K562 (cell line): ENCODE results near the gene TSPAN15. TPM values are rescaled to one million over a fixed set of nuclear protein-coding genes. Genes with fewer than 3 reads are reported as not detected.

Experiments used
- CC2D1A ChIP-seq: fragments of 450-650 bp; IDR thresholded peaks from 2 replicates; pipeline ENCODE4 v1.6.1; 2017; ENCODE audit warnings: mild to moderate bottlenecking
- CTBP1 ChIP-seq: fragments of 450-650 bp; IDR thresholded peaks from 2 replicates; pipeline ENCODE4 v1.6.1; 2016; ENCODE audit warnings: borderline replicate concordance
- DMBX1 ChIP-seq: fragments of 250-450 bp; sonication (Bioruptor Pico); IDR thresholded peaks from 2 replicates; pipeline ENCODE4 v1.8.0; 2022; ENCODE audit warnings: inconsistent platforms, mild to moderate bottlenecking, moderate library complexity, borderline replicate concordance
- DNMT1 ChIP-seq: fragments of 450-650 bp; IDR thresholded peaks from 2 replicates; pipeline ENCODE4 v1.6.1; 2016; ENCODE audit warnings: antibody characterized with exemption, mild to moderate bottlenecking
- JUND ChIP-seq, 2 experiments: IDR thresholded peaks; 2 replicates in 1 of 2; 3 replicates in 1 of 2; pipeline ENCODE4 v1.6.1; 2011; ENCODE audit warnings: borderline replicate concordance in 2 of 2, low read depth in 2 of 2, low read length in 2 of 2, improper control_type of control experiment in 1 of 2, missing biosample characterization in 1 of 2, missing genetic modification characterization in 1 of 2, missing genetic modification reagents in 1 of 2
- KDM1A ChIP-seq, 2 experiments: fragments of 450-650 bp; IDR thresholded peaks; 2 replicates each; pipeline ENCODE4 v1.6.1; 2016; ENCODE audit warnings: mild to moderate bottlenecking in 2 of 2
- KLF13 ChIP-seq: fragments of 450-650 bp; IDR thresholded peaks from 2 replicates; pipeline ENCODE4 v1.6.1; 2016; ENCODE audit warnings: missing genetic modification characterization, low read depth, mild to moderate bottlenecking, missing compliant biosample characterization, moderate library complexity, borderline replicate concordance
- MYC ChIP-seq, 2 experiments: fragments of 250-450 bp in 1 of 2; sonication (Bioruptor Pico) in 1 of 2; IDR thresholded peaks; 2 replicates each; pipeline versions ENCODE4 v1.5.1 to v1.6.1; 2012 to 2021; ENCODE audit warnings: low read depth in 2 of 2, borderline replicate concordance in 1 of 2, improper control_type of control experiment in 1 of 2, low read length in 1 of 2, mild to moderate bottlenecking in 1 of 2, moderate library complexity in 1 of 2
- PHF20 ChIP-seq: fragments of 450-650 bp; IDR thresholded peaks from 2 replicates; pipeline ENCODE4 v1.6.1; 2018; ENCODE audit not compliant: partially characterized antibody
- POLR3G ChIP-seq: IDR thresholded peaks from 2 replicates; pipeline ENCODE4 v1.6.1; 2011; ENCODE audit not compliant: insufficient read length, insufficient replicate concordance; ENCODE audit errors: extremely low read depth
- PREB ChIP-seq: sonication (generic); formaldehyde crosslinking; IDR thresholded peaks from 2 replicates; pipeline ENCODE4 v1.8.1; 2023; ENCODE audit warnings: mild to moderate bottlenecking, missing genetic modification reagents
- RAD21 ChIP-seq, 2 experiments: fragments of 250-450 bp in 1 of 2; fragments of 450-650 bp in 1 of 2; sonication (Bioruptor Pico) in 1 of 2; formaldehyde crosslinking in 1 of 2; IDR thresholded peaks in 1 of 2; conservative IDR thresholded peaks in 1 of 2; 2 replicates each; pipeline versions ENCODE4 v1.4.0 to v1.8.0; 2020 to 2022; ENCODE audit warnings: mild to moderate bottlenecking in 2 of 2, moderate library complexity in 1 of 2
- RB1 ChIP-seq: fragments of 450-650 bp; IDR thresholded peaks from 2 replicates; pipeline ENCODE4 v1.6.1; 2017; ENCODE audit warnings: low read depth, mild to moderate bottlenecking
- RREB1 ChIP-seq: fragments of 250-450 bp; sonication (Bioruptor Pico); IDR thresholded peaks from 2 replicates; pipeline ENCODE4 v1.4.0; 2020
- SMAD4 ChIP-seq: fragments of 250-450 bp; sonication (Bioruptor Pico); conservative IDR thresholded peaks from 2 replicates; pipeline ENCODE4 v1.8.0; 2021; ENCODE audit warnings: inconsistent platforms, mild to moderate bottlenecking, moderate library complexity
- SMARCA5 ChIP-seq: fragments of 450-650 bp; IDR thresholded peaks from 2 replicates; pipeline ENCODE4 v1.6.1; 2016
- SP1 ChIP-seq: sonication (generic); formaldehyde crosslinking; IDR thresholded peaks from 2 replicates; pipeline ENCODE4 v1.8.1; 2022; ENCODE audit warnings: mild to moderate bottlenecking, missing genetic modification reagents
- TAL1 ChIP-seq: fragments of 450-650 bp; IDR thresholded peaks from 2 replicates; pipeline ENCODE4 v1.6.1; 2016; ENCODE audit warnings: mild to moderate bottlenecking
- ZC3H11A ChIP-seq: IDR thresholded peaks from 2 replicates; pipeline ENCODE4 v1.6.1; 2012; ENCODE audit warnings: low read depth, low read length, improper control_type of control experiment
- ZKSCAN1 ChIP-seq: fragments of 150-350 bp; IDR thresholded peaks from 2 replicates; pipeline ENCODE4 v1.6.1; 2016; ENCODE audit warnings: low read depth, low read length
- ZNF274 ChIP-seq: IDR thresholded peaks from 2 replicates; pipeline ENCODE4 v1.6.1; 2011; ENCODE audit warnings: low read depth, mild to moderate bottlenecking, low read length, moderate library complexity, borderline replicate concordance
- polyA plus RNA-seq, 8 experiments: library from polyadenylated mRNA; depleted of rRNA in 4 of 8; stranded (reverse) in 5 of 8; unstranded in 3 of 8; fragments of >200 nt; fragmentation: Nextera tagmentation in 2 of 8; fragmentation: Illumina TruSeq in 1 of 8; extraction: Ambion mirVana in 2 of 8; extraction: Trizol in 1 of 8; gene quantifications; 2 replicates each; pipeline versions ENCODE4 v1.2.1 to v1.2.3, GENCODE V29; 2011 to 2014; ENCODE audit warnings: inconsistent platforms in 1 of 8, missing spikeins in 1 of 8
- total RNA-seq, 7 experiments: library from RNA; depleted of rRNA in 6 of 7; stranded (reverse); fragments of >200 nt in 6 of 7; fragmentation: Illumina TruSeq in 2 of 7; extraction: Trizol in 2 of 7; gene quantifications; 2 replicates each; pipeline versions ENCODE4 v1.2.1 to v1.2.3, GENCODE V29; 2011 to 2021; ENCODE audit warnings: low replicate concordance in 1 of 7

TSPAN15 gene
- total and polyA plus RNA-seq, 9 of the 15 experiments (the other 6 are each of a cell fraction or from before 2014, with no cell fraction given) = 0.33 to 1.0 (median 0.45) TPM; not detected in 2

- TF ChIP-seq RREB1 (0 out of 2 replicates have a peak, but pooled peaks have one; percentile 40), MYC (IDR thresholded peaks at IDR 0.05; ENCODE audit: low read depth, low read length) (0 out of 2 replicates have a peak, but pooled peaks have one; percentile 42), MYC (CRISPR knock-in tag; IDR thresholded peaks at IDR 0.05; ENCODE audit: borderline replicate concordance, low read depth) (no peak), DNMT1 (no peak), CTBP1 (0 out of 2 replicates have a peak, but pooled peaks have one; percentile 15), DMBX1 (0 out of 2 replicates have a peak, but pooled peaks have one; percentile 54), SMAD4 (CRISPR knock-in tag) (0 out of 2 replicates have a peak, but pooled peaks have one; percentile 27), CC2D1A (peak; percentile 38; the same call in 1 of the 2 replicates), KDM1A (IDR thresholded peaks at IDR 0.05) (0 out of 4 replicates have a peak, but pooled peaks of 1 of the 2 experiments have one; percentile 17), SP1 (peak; percentile 43; the same call in 1 of the 2 replicates), PHF20 (no peak), RB1 (peak; percentile 56; the same call in 1 of the 2 replicates), ZC3H11A (no peak), TAL1 (no peak), JUND (IDR thresholded peaks at IDR 0.05; ENCODE audit: borderline replicate concordance, low read depth, low read length) (peak; percentile 66; the same call in 1 of the 2 replicates), JUND (tag; IDR thresholded peaks at IDR 0.05; ENCODE audit: borderline replicate concordance, low read depth, low read length) (no peak; the same call in 2 of the 3 replicates), KLF13 (tag) (0 out of 2 replicates have a peak, but pooled peaks have one; percentile 36), POLR3G (no peak), ZNF274 (no peak), RAD21 (CRISPR knock-in tag; conservative IDR thresholded peaks at IDR 0.05 in 1 of 2, IDR thresholded peaks at IDR 0.05 in 1 of 2) (peak; percentile 88 to 96), ZKSCAN1 (0 out of 2 replicates have a peak, but pooled peaks have one; percentile 27), SMARCA5 (peak; percentile 92), PREB (CRISPR knock-in tag) (0 out of 2 replicates have a peak, but pooled peaks have one; percentile 64)
Observed at GRCh38 chr10:69515699-69516259, 64.5 kb downstream of the TSPAN15 start (continued).
